ENCODE data around the gene ST3GAL6. TPM values are rescaled to one million over a fixed set of nuclear protein-coding genes. Genes with fewer than 3 reads are reported as not detected.

Gene ST3GAL6
- total RNA-seq, 1 experiment from 2014 or later = not detected

GRCh38 chr3:98780343-98780742 is 17.2 kb downstream of the ST3GAL6 start:
- no peak overlapping the region for H3K4me3 ChIP-seq (ENCODE audit: low read length)
- H3K4me1 ChIP-seq (ENCODE audit: low read length) = no peaks in the 10 kb centered on the region
- no peak overlapping the region for H3K27ac ChIP-seq (ENCODE audit: low read length)
- H3K27me3 ChIP-seq (ENCODE audit: low read length) = no peaks in the 10 kb centered on the region
- H3K9ac ChIP-seq (ENCODE audit: low read length) = no peak overlapping the region
- no peaks in the 10 kb centered on the region for H4K20me1 ChIP-seq (ENCODE audit: insufficient read depth, low read depth, low read length)
- H2AFZ ChIP-seq (ENCODE audit: low read length) = no peak overlapping the region
- no peaks in the 10 kb centered on the region for H3K9me2 ChIP-seq (replicated peaks; ENCODE audit: insufficient read depth, low read length)
- no peak overlapping the region for H3K4me2 ChIP-seq (ENCODE audit: low read depth, low read length, poor library complexity, severe bottlenecking)
- no peak for DNase-seq
- H3K36me3 ChIP-seq (ENCODE audit: insufficient read depth, low read length) = no peaks in the 10 kb centered on the region
- H3K79me2 ChIP-seq (ENCODE audit: low read length) = no peaks in the 10 kb centered on the region
- no peaks in the 10 kb centered on the region for H3K9me3 ChIP-seq (ENCODE audit: low read length)

DNA sequence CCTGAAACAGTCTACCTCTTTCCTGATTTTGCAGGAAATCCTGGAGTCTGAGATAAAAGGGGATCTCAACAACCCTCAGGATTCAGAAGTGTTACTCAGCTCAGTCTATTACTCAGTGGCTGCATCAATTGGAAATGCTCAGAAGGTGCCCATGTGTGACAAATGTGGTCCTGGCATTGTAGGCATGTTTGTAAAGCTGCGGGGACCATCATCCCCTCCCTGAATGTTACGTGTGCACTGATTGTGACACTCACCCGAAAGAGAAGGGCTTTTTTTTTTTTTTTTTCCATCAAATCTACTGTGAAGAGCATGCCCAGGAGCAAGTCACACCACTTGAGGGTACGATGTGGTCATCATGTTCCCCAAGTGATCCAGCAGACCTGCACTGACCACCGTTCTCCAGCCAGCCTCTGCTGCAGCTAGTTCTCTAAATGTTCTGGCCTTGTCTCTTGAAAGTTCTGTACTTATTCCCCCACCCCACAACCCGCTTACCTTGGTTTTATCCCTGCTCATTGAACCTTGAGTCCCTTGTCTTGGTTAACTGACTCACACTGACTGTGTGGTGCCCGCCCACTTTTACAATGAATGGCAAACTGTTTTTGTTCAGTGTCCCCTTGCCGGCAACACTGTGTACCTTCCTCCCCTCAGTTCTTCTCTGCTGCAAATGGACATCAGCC is 19.8 kb downstream of the ST3GAL6 start:
- no peaks in the 10 kb centered on the region for H3K27me3 ChIP-seq (ENCODE audit: low read length)
- DNase-seq = no peak
- no peaks in the 10 kb centered on the region for H3K4me1 ChIP-seq (ENCODE audit: low read length)
- H3K36me3 ChIP-seq (ENCODE audit: insufficient read depth, low read length) = no peaks in the 10 kb centered on the region
- H3K4me3 ChIP-seq (ENCODE audit: low read length) = no peak overlapping the region
- H3K9me3 ChIP-seq (ENCODE audit: low read length) = no peaks in the 10 kb centered on the region
- no peak overlapping the region for H3K27ac ChIP-seq (ENCODE audit: low read length)
- H3K9ac ChIP-seq (ENCODE audit: low read length) = no peak overlapping the region
- H3K4me2 ChIP-seq (ENCODE audit: low read depth, low read length, poor library complexity, severe bottlenecking) = no peak overlapping the region
- H3K79me2 ChIP-seq (ENCODE audit: low read length) = no peaks in the 10 kb centered on the region
- no peaks in the 10 kb centered on the region for H3K9me2 ChIP-seq (replicated peaks; ENCODE audit: insufficient read depth, low read length)
- no peaks in the 10 kb centered on the region for H4K20me1 ChIP-seq (ENCODE audit: insufficient read depth, low read depth, low read length)
- no peak overlapping the region for H2AFZ ChIP-seq (ENCODE audit: low read length)

- Histone ChIP-seq H2AFZ (ENCODE audit: low read length) (no peak overlapping the region), H3K4me1 (ENCODE audit: low read length) (no peaks in the 10 kb centered on the region), H3K4me2 (ENCODE audit: low read depth, low read length, poor library complexity, severe bottlenecking) (no peak overlapping the region), H3K79me2 (ENCODE audit: low read length) (no peaks in the 10 kb centered on the region), H4K20me1 (ENCODE audit: insufficient read depth, low read depth, low read length) (no peaks in the 10 kb centered on the region), H3K9ac (ENCODE audit: low read length) (no peak overlapping the region), H3K36me3 (ENCODE audit: insufficient read depth, low read length) (no peaks in the 10 kb centered on the region), H3K9me3 (ENCODE audit: low read length) (no peaks in the 10 kb centered on the region), H3K4me3 (ENCODE audit: low read length) (no peak overlapping the region), H3K9me2 (replicated peaks; ENCODE audit: insufficient read depth, low read length) (no peaks in the 10 kb centered on the region), H3K27ac (ENCODE audit: low read length) (no peak overlapping the region), H3K27me3 (ENCODE audit: low read length) (no peaks in the 10 kb centered on the region)
- no peak for DNase-seq
Measured at GRCh38 chr3:98784042-98784441, 20.9 kb downstream of the ST3GAL6 start.

DNA sequence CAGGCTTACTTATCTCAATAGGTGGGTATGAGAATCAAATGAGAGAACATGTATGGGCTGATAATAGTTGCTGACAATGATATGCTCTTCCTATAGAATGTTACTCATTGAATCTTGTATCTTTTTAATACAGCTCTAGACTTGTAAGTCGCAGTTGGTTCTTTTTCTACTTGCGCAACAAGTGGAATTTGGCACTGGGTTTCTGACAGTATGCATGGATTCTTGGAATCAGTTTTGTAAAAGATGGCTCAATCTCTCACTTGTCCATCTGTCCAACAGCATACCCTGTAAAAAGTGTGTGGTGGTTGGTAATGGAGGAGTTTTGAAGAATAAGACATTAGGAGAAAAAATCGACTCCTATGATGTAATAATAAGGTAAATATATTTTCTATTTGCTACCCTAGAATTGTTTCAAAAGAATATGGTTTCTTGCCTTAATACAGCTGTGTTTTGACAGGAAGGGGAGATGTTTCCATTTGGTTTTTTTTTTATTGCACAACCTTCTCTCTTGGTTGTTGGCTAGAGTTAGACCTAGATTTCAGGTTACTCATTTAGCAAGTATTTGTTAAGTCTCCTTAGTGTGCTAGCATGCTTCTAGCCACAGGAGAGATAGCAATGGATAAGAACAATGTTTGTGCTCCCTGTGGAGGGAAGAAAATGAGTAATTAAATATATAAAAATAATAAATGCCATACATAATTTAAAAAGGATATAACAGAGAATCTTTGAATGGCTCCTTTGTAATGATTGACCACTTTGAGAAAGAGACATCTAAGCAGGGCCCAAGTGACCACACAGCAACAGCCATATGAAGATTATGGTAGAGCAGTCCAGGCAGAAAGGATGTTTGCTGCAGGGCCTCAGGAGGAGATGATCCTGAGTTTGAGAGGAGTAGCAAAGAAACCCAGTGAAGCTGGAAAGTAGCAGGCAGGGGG is 21.8 kb downstream of the ST3GAL6 start:
- H3K79me2 ChIP-seq (ENCODE audit: low read length) = no peaks in the 10 kb centered on the region
- H3K9me3 ChIP-seq (ENCODE audit: low read length) = no peaks in the 10 kb centered on the region
- no peaks in the 10 kb centered on the region for H3K27me3 ChIP-seq (ENCODE audit: low read length)
- H3K36me3 ChIP-seq (ENCODE audit: insufficient read depth, low read length) = no peaks in the 10 kb centered on the region
- no peaks in the 10 kb centered on the region for H4K20me1 ChIP-seq (ENCODE audit: insufficient read depth, low read depth, low read length)
- no peak overlapping the region for H3K9ac ChIP-seq (ENCODE audit: low read length)
- no peak overlapping the region for H2AFZ ChIP-seq (ENCODE audit: low read length)
- H3K27ac ChIP-seq (ENCODE audit: low read length) = no peak overlapping the region
- no peaks in the 10 kb centered on the region for H3K9me2 ChIP-seq (replicated peaks; ENCODE audit: insufficient read depth, low read length)
- no peak overlapping the region for H3K4me3 ChIP-seq (ENCODE audit: low read length)
- H3K4me2 ChIP-seq (ENCODE audit: low read depth, low read length, poor library complexity, severe bottlenecking) = no peak overlapping the region
- no peak for DNase-seq
- H3K4me1 ChIP-seq (ENCODE audit: low read length) = no peaks in the 10 kb centered on the region

- H3K4me3 ChIP-seq (ENCODE audit: low read length) = no peak overlapping the region
- H3K79me2 ChIP-seq (ENCODE audit: low read length) = no peaks in the 10 kb centered on the region
- no peak overlapping the region for H3K4me2 ChIP-seq (ENCODE audit: low read depth, low read length, poor library complexity, severe bottlenecking)
- no peak overlapping the region for H3K9ac ChIP-seq (ENCODE audit: low read length)
- H3K27me3 ChIP-seq (ENCODE audit: low read length) = no peaks in the 10 kb centered on the region
- H3K27ac ChIP-seq (ENCODE audit: low read length) = no peak overlapping the region
- H2AFZ ChIP-seq (ENCODE audit: low read length) = no peak overlapping the region
- no peaks in the 10 kb centered on the region for H3K9me2 ChIP-seq (replicated peaks; ENCODE audit: insufficient read depth, low read length)
- H4K20me1 ChIP-seq (ENCODE audit: insufficient read depth, low read depth, low read length) = no peaks in the 10 kb centered on the region
- H3K9me3 ChIP-seq (ENCODE audit: low read length) = no peaks in the 10 kb centered on the region
- no peaks in the 10 kb centered on the region for H3K4me1 ChIP-seq (ENCODE audit: low read length)
- no peak for DNase-seq
- H3K36me3 ChIP-seq (ENCODE audit: insufficient read depth, low read length) = no peaks in the 10 kb centered on the region
Measured at GRCh38 chr3:98786364-98787006, 23.3 kb downstream of the ST3GAL6 start.

DNA sequence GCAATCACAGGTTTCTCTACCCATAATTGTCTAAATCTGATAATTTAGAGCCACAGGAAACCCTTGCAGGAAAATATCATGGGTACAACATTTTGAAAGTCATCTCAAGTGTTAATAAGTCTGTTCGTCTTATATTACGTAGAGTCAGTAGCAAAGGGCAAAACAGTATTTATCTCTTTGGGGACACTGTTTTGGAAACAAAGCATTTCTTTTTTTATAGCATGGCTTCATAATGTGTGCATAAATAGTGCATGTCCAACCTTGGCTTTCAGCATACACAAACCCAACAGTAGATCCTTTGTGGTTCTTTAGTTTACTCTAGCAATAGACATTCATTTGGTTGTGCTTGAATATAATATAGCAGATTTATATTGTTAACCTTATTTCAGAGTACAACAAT is 24.0 kb downstream of the ST3GAL6 start:
- H3K36me3 ChIP-seq (ENCODE audit: insufficient read depth, low read length) = no peaks in the 10 kb centered on the region
- H3K9me2 ChIP-seq (replicated peaks; ENCODE audit: insufficient read depth, low read length) = no peaks in the 10 kb centered on the region
- H3K27ac ChIP-seq (ENCODE audit: low read length) = no peak overlapping the region
- no peak overlapping the region for H3K4me2 ChIP-seq (ENCODE audit: low read depth, low read length, poor library complexity, severe bottlenecking)
- no peak for DNase-seq
- H3K4me1 ChIP-seq (ENCODE audit: low read length) = no peaks in the 10 kb centered on the region
- H3K9me3 ChIP-seq (ENCODE audit: low read length) = no peaks in the 10 kb centered on the region
- H3K79me2 ChIP-seq (ENCODE audit: low read length) = no peaks in the 10 kb centered on the region
- H2AFZ ChIP-seq (ENCODE audit: low read length) = no peak overlapping the region
- H3K4me3 ChIP-seq (ENCODE audit: low read length) = no peak overlapping the region
- no peaks in the 10 kb centered on the region for H3K27me3 ChIP-seq (ENCODE audit: low read length)
- no peaks in the 10 kb centered on the region for H4K20me1 ChIP-seq (ENCODE audit: insufficient read depth, low read depth, low read length)
- H3K9ac ChIP-seq (ENCODE audit: low read length) = no peak overlapping the region

DNA sequence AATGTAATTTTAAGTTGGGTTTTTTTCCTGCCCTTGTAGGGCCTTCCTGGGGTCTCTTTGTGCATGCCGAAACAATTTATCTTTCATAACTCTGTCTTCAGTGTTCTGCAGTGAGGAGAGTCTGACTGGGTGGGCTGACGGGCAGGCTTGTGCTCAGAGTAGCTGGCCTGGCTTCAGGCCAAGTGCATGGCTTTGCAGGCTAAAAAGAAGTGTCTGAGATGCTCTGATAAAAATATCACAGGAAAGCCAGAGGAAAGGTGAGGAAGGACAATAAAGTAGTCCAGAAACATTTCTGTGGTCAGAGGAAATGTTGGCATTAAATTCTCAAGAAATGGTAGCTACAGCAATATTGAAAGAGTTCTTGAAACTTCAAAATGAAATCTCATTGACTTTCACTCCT is 25.5 kb downstream of the ST3GAL6 start:
- Histone ChIP-seq H3K9ac (ENCODE audit: low read length) (no peak overlapping the region), H3K27ac (ENCODE audit: low read length) (no peak overlapping the region), H2AFZ (ENCODE audit: low read length) (no peak overlapping the region), H4K20me1 (ENCODE audit: insufficient read depth, low read depth, low read length) (no peaks in the 10 kb centered on the region), H3K4me1 (ENCODE audit: low read length) (no peaks in the 10 kb centered on the region), H3K9me3 (ENCODE audit: low read length) (no peaks in the 10 kb centered on the region), H3K4me2 (ENCODE audit: low read depth, low read length, poor library complexity, severe bottlenecking) (no peak overlapping the region), H3K27me3 (ENCODE audit: low read length) (no peaks in the 10 kb centered on the region), H3K9me2 (replicated peaks; ENCODE audit: insufficient read depth, low read length) (no peaks in the 10 kb centered on the region), H3K4me3 (ENCODE audit: low read length) (no peak overlapping the region), H3K36me3 (ENCODE audit: insufficient read depth, low read length) (no peaks in the 10 kb centered on the region), H3K79me2 (ENCODE audit: low read length) (no peaks in the 10 kb centered on the region)
- DNase-seq = no peak

All from Karpas-422 (cell line).